GM19328 (cell line): ENCODE data around the gene DGKE.

Experiments
- ATAC-seq: cut with Tn5 transposase; IDR thresholded peaks from one replicate; pipeline ENCODE4 v1.9.1; 2021; ENCODE audit warnings: mild to moderate bottlenecking, moderate library complexity; ENCODE audit not compliant: unreplicated experiment

DGKE gene

DNA sequence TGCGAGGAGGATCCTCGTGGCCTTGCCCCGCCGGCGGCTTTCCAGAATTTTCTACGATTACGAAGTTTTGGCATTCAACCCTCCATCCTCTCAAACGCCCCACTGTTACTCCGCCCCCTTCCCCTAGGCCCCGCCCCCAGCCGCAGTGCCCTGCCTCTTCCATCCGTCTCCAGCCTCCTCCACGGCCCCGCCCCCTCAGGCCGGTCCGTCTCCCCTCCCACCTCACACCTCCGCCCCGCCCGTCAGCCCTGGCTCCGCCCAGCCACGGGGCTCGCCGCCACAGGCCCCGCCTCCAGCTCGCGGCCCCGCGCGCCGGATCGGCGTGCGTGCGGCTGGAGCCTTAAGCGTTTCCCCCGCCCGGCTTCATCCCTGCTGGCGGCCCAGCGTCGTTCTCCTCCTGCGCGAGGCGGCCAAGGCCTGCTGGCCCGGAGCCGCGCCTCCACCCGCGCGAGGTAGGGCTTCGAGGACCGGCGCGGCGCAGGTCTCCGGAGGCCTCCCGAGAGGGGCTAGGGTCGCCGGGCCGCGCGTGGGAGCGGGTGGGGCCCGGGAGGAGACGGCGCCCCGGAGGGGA lies at the start of gene DGKE, which contains the start of gene C17orf67:
DGKE (plus strand) TSS at position 343 of the 571 bp plus-strand sequence. CDS start 645 bp downstream, outside the sequence.
C17orf67 (minus strand) TSS at position 112 of the 571 bp plus-strand sequence. CDS start 18,110 bp downstream, outside the sequence.
- ATAC-seq, result peak; percentile 64

DNA sequence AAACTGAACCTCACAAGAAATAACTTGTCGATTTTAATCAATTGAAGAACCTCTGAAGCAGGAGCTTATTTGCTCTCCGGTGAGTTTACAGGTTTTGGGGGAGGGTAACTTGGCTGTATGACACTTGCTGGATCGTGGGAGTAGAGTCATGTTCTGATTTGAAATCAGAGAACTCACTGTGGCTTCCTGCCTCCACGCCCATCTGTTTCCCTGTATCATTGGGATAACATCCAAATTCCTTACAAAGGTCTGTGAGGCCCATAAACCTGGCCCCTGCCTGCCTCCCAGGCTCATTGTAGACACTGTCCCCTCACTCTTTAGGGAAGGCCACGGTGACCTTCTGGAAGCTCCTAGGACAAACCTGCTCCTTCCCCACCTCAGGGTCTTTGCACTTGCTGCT lies 48.5 kb upstream of the DGKE start:
- no peak for ATAC-seq

DNA sequence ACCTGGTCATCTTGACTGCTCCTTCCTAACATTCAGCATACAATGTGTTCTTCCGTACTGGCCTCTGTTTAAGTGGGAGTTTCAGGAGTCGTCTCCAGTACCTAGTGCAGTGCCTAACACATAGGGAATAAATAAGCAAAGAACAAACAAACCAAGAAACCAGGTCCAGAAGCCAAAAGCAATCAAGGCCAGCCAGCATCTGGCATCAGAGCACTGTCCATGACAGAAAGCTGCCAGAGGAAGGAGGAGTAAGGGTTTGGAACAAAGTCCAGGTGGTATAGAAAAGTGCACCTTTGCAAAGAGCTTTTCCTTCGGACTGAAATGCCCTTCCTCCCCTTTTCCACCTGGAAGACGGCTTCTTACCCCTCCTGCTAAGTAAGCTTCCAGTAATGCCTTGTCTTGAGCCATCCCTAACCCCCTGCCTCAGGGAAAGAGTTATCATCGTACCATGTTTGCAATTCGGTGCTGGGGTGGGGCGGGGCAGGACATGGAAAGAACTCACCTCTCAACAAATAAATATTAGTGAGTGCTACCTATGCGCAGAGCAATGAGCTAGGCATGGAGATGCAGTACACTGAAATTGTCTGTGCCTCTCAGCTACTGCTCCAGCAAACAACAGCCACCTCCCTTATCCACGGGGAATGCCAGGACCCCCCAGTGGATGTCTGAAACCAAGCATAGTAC lies 47.8 kb upstream of the DGKE start:
- ATAC-seq, result no peak

DNA sequence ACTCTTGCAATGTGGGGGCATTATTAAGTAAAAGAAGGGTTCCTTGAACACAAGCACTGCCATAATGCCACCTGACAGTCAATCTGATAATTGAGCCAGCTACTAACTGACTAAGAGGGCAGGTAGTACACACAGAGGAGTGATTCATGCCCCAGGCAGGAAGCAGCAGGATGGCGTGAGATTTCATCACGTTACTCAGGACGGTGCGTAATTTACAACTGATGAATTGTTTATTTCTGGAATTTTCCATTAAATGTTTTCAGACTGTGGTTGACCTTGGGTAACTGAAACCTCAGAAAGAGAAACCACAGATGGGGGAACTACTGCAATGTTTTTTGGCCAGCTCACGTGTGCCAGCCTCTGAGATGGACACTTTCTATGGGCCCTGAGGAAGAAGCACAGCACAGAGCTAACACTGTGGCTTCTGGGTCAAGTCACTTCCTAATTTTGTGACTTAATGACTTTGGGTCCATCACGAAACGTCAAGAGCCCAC lies 46.9 kb upstream of the DGKE start:
- ATAC-seq, result no peak

DNA sequence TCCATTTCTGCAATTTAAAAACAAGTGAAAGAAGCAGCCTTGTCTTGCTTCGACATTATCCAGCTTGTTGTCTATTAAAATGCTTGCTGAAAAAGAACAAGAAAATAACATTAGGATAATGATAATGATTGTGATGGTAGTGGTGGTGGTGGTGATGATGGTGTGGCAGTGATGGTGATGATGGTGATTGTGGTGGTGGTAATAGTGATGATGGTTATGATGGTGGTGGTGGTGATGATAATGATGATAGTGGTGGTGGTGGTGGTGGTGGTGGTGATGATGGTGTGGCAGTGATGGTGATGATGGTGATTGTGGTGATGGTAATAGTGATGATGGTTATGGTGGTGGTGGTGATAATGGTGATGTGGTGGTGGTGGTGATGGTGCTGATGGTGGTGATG lies 41.7 kb upstream of the DGKE start:
- ATAC-seq, result no peak

DNA sequence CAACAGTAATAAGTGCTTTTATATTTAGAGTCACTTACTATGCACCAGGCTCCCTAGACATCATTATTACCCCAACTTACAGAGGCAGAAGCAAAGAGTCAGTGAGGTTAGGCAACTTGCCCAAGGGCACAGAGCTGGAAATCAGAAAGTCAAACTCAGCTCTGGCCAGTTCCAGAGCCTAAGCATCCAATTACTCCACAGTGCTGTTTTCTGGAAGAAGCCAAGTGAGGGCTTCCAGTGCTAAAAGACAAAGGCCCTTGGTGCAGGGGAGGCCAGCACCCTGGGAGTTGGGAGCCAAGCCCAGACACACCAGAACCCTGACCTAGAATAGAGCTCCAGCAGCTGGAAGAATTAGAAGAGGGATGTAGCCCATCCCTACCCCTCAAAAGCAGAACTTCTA lies 40.4 kb upstream of the DGKE start:
- no peak for ATAC-seq

DNA sequence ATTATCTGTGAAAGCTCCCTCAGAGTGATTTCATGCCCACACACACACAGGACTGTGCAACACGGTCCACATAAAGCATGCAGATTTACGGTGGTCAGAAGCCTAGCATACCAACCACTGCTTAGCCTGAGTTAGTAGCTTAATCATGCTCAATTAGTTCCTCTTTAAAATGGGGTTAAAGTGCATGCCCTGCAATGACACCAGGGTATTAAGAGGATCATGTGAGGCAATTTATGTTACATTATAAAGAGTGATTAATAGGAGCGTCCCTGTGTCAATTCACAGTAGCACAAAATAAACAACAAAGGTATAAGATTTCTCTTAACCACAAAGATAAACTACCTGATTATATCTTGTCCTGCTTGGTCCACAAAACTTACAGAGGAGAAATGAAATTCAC lies 40.0 kb upstream of the DGKE start:
- ATAC-seq, result no peak

DNA sequence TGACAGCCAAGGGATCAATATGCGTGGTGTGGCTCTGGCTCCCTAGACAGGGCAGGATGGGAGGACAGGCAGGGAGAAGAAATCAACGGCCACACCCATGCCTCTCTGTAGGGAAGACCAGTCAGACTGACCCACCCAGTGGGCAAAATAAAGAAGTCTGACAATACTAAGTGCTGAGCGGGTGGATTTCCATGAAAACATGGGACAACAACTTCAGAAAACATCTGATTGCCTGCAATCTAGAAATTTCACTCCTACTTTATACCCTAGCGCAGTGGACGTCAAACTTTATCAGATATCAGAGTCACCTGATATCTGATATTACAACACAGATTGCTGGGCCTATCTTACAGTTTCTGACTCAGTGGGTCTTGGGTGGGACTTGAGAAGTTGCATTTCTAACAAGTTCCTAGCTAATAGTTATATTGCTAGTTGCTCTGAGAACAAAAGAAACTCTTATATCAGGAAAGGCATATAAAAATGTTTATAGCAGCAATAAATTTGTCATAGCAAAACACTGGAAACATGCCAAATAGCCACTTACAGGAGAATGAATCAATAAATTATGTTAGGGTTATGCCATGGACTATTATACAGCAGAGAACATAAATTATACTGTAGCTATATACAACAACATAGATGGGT lies 38.6 kb upstream of the DGKE start:
- ATAC-seq, result no peak

DNA sequence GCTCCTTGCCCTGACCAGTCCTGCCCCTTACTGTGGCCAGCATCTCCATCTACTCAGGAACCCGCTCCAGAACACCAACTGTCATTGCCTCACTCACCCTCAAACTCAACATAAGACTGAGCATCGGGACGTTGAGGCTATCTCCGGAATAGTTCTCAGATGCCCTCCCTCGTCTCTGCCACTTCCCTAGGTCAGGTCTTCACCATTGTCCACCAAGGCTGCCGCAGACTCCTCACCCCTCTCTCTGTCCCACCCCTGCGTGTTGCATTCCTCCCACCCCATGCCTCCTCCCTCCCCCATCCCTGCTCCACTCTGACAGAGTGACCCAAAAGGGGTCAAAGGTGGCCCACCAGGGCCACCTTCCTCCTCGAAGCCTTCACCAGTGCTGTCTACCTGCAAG lies 37.4 kb upstream of the DGKE start:
- no peak for ATAC-seq

DNA sequence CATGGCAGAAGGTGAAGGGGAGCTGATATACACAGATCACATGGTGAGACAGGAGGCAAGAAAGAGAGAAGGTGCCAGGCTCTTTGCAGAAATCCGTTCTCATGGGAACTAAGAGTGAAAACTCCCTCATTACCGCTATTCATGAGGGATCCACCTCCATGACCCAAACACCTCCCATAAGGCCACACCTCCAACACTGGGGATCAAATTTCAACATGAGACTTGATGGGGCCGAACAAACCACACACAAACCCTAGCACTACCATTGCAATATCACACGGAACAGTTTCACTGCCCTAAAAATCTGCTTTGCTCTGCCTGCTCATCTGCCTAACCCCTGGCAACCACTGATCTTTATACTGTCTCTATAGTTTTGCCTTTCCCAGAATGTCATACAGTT lies 35.0 kb upstream of the DGKE start:
- no peak for ATAC-seq

DNA sequence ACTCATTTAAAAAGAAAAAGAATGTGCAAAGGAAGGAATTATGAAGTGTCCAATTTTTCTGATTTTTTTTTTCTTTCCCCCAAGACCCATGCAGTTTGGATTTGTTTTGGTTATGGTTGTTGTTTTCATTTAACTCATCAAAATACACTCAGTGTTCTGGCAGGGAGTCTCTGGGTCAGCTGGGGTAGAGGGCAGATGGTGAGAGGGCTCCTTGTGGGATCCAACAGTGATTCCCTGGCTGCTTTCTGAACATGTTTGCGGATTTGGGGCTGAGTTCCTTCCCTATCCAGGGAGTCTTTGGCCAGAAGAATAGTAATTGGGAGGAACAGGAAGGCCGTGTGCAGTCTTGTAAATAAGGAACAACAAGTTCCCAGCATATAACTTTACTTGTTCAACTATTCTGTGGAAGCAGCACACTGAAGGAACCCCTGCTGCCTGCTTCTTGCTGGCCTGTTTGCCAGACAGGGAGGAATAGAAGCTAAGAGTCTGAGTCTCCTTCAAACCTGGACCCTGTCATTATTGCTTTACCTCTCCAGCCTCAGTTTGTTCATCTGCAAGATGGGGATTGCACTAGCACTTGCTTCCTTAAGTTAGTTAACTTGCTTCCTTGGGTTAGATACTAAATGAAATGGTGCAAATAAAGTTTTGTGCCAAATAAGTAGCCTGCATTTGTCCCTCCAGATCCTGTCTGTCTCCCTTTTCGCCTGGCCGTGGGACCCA lies 32.3 kb upstream of the DGKE start:
- ATAC-seq, result no peak

DNA sequence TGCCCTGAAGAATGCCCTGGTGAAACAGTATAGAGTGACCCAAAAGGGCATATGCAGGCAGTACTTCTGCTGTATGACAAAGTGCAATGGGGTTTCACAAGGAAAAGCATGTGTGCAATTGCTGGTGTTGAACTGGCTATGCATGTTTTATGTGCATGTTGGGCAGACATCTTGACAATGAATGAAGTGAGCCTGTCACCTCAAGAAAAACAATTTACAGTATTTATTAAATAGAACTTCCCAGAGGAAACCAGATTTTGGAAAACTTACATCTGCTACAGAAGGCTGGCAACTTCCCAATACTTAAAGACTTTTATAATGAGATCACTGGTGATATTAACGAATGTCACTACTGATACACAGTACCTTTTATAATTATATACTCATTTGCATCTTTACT lies 30.9 kb upstream of the DGKE start:
- ATAC-seq, result no peak

DNA sequence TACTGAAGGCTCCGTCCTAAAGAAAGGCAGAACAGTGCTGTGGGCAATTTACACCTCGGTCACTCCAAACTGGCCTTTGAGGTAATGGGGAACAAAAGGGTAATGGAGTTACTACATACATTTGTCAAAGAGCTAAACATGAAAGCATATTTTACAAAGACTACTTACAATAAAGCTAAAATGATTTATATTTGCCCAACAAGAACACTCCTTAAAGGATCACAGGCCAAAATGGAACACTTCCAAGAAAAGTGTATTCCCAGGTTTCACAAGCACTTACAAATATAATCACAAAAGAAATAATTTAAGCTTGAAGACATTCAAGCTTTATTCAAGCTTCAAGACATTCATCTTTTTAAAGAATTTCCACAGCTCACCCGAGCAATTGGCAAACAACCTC lies 29.5 kb upstream of the DGKE start:
- ATAC-seq, result no peak

DNA sequence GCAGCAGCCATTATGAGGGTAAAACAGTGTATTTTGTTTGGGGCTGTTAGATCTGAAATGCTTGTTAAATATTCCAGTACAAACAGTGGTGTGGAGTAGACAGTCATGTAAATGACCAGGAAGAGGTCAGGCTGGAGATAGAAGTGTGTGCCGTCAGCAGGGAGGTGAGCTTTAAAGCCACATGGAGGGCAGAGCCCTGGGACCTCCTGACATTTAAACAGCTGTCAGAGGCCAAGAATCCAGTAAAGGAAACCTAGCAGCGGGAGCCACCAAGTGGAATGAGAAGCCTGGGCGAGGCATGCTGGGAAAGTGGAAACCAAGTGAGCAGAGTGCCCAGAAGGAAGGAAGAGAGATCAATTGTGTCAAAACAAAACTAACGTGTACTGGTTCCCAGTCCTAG lies 27.0 kb upstream of the DGKE start:
- no peak for ATAC-seq

DNA sequence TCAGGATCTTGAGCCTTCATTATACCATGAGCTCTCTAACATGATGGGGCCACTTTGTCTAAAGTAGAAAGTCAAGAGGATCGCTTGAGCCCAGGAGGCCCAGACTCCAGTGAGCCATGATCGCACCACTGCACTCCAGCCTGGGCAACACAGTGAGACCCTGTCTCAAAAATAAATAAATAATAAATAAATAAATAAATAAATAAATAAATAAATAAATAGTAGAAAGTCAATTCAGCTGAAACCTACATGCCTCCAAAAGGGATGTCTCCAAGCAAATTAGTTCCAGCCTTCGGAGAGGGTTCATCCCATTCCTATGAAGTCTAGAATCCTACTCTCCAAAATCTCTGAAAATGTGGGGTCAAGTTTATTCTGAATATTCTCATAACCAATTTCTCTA lies 26.2 kb upstream of the DGKE start:
- ATAC-seq, result no peak

DNA sequence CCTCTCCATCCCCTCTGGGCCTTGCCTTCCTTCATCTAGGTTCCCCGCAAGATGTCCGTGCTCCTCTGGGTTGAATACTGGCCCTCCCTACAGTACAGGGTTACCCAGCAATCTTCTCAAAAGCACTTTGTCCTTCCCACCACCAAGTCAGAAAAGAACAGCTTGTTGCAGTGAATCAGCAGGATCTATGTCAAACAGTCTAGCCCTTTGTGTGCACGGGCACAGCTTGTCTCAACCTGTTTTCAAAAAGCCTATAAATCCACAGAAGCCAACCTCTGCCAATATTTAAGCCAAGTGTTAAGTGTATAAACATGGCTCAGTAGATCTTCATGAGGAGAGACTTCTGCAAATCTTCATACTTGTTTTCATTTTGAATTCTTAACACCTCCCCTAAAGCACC lies 25.4 kb upstream of the DGKE start:
- ATAC-seq, result no peak

DNA sequence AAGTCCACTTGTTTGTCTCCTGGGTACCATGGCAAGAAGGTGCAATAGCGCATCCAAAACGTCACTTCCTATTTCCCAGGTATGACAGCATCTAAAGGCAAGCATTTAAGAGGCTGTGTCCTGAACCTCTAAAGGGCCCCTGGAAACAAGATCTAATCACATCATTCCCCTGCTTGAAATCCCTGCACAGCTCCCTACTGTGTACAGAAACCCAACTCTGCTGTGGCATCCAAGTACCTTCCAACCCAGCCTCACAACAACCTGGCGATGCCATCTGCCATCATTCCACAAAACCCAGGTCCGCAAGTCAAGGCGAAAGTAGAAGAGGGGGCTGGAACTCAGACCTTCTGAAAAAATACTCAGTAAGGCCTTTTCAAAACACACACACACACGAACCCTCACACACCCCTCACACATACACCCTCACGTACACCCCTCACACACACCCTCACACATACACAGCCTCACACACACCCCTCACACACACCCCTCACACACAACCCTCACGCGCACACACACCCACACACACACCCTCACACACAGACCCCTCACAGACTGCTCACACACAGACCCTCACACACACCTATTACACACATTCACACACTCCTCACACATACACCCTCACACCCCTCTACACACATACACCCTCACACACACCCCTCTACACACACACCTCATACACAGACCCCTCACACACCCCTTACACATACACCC lies 24.7 kb upstream of the DGKE start:
- no peak for ATAC-seq

DNA sequence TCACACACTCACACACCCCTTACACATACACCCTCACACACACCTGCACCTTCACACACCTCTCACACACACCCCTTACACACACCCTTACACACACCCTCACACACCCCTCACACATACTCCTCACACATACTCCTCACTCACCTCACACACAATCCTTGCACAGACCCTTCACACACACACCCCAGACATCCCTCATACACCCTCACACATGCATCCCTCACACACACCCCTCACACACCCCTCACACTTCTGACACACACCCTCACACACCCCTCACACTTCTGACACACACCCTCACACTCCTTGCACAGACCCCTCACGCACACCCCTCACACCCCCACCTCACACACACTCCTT lies 24.2 kb upstream of the DGKE start:
- no peak for ATAC-seq

DNA sequence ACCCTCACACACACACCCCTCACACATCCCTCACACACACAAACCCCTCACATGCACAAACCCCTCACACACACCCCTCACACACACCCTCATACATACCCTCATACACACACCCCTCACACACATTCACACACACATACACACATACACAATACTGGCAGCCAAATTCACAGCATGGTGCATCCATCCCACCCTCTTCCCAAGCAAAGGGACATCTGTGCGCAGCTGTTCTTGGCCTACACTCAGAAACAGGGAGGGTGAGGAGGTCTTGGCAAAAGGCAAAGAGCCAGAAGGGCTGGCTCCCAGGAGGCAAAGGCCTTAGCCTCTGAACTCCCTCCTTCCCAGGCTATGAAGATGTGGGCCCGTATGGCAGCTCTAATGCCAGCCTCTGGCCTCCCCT lies 23.6 kb upstream of the DGKE start:
- no peak for ATAC-seq

DNA sequence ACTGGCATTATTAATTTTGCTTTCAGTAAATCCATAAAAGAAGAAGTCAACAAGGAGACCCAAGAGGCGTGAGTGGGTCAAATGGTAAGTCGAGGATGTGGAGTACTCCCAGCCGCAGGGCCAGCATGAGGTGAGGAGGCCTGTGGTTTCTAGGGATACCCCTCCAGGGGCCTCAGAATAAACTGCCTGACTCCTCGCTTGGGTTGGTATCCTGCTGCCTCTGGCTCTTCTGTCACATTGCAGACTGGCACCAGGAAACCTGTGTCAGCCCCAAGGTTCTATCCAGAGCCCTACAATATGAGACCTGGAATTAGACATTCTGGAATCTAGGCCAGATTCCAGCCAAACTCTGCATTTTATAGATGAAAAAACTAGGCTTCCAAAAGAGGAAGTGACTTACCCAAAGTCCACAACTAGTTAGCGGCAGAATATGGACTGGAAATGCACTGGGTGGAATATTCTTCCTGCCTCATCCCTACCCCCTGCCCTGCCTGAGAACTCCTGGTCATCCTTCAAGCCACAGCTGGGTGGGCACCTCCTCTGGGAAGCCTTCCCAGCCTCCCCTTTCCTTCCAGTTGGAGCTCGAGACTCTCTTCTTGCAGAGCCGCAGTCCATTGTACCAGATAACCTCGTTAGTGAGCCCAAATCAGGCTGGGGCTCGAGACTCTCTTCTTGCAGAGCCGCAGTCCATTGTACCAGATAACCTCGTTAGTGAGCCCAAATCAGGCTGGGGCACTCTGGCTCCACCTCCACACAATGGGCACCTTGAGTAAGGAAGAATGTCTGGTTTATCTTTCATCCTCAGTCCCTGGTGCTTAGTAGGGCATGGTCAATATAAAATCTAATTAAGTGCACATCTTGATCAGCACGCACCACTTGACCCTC lies 22.8 kb upstream of the DGKE start:
- no peak for ATAC-seq
